Ishikawa (cell line): ENCODE results near the gene MYEF2.

Source experiments
- EGR1 ChIP-seq: IDR thresholded peaks from 2 replicates; pipeline ENCODE4 v1.6.1; 2012
- EP300 ChIP-seq: IDR thresholded peaks from 2 replicates; pipeline ENCODE4 v1.6.1; 2012; ENCODE audit warnings: borderline replicate concordance
- REST ChIP-seq: IDR thresholded peaks from 2 replicates; pipeline ENCODE4 v1.6.1; 2012; ENCODE audit warnings: low read depth, mild to moderate bottlenecking
- TCF12 ChIP-seq: IDR thresholded peaks from 2 replicates; pipeline ENCODE4 v1.6.1; 2012; ENCODE audit warnings: low read depth

- TF ChIP-seq REST = no peak
- no peak for TF ChIP-seq TCF12
- no peak for TF ChIP-seq EP300
- TF ChIP-seq EGR1 = no peak
Measured at GRCh38 chr15:48109212-48109611, 68.9 kb downstream of the MYEF2 start.
